ENCODE measurements around the gene SLC15A4. TPM values are rescaled to one million over a fixed set of nuclear protein-coding genes. Genes with fewer than 3 reads are reported as not detected.

The SLC15A4 gene
- total RNA-seq, 1 donor from 2014 or later: 31.3 TPM

- H3K27me3 Mint-ChIP-seq: peaks cover 6% of the 10 kb centered on the region
- H3K36me3 Mint-ChIP-seq (ENCODE audit: insufficient read depth): peaks cover 2% of the 10 kb centered on the region
- no peak for TF ChIP-seq CTCF (IDR thresholded peaks at IDR 0.05; ENCODE audit: unreplicated experiment)
- no peaks in the 10 kb centered on the region for H3K4me1 Mint-ChIP-seq (ENCODE audit: low read depth)
- H3K27ac Mint-ChIP-seq: no peak overlapping the region
- no peak for DNase-seq (ENCODE audit: low spot score, unreplicated experiment)
- peaks cover 10% of the 10 kb centered on the region for H3K9me3 Mint-ChIP-seq (ENCODE audit: low read depth)
- no peak overlapping the region for H3K4me3 Mint-ChIP-seq (ENCODE audit: low read depth)
These were observed 79.8 kb downstream of the SLC15A4 start for GRCh38 chr12:128743916-128744315.

Other genes starting within 250 kb of the SLC15A4 start
- 5.7 and 6.5 TPM in 2 replicates for gene GLT1D1, start 29.5 kb upstream of the SLC15A4 start, total RNA-seq